ENCODE data around the gene RIN3. TPM values are rescaled to one million over a fixed set of nuclear protein-coding genes. Genes with fewer than 3 reads are reported as not detected.

The RIN3 gene
- 1.5 and 1.6 TPM in 2 replicates for total RNA-seq (2021)
- long read RNA-seq, partial matches to known transcripts: 4 of 4 reads
- long read RNA-seq, other reads (novel, unspliced or antisense): 0 of 4 reads

- Histone ChIP-seq H3K79me2 (ENCODE audit: insufficient read depth, low read length) (no peaks in the 10 kb centered on the region), H2BK12ac (ENCODE audit: insufficient read length, low read depth, low read length) (no peak within 1 kb of the TSS), H2BK5ac (ENCODE audit: insufficient read length, low read length) (no peak within 1 kb of the TSS), H3K18ac (ENCODE audit: insufficient read length, low read depth, low read length) (no peak within 1 kb of the TSS), H4K8ac (replicated peaks; ENCODE audit: insufficient read length, low read depth, low read length) (no peak within 1 kb of the TSS), H2BK15ac (ENCODE audit: low read depth, low read length) (no peak within 1 kb of the TSS), H3K23me2 (ENCODE audit: insufficient read length, low read depth, low read length, poor library complexity, severe bottlenecking) (peaks cover 12% of the 10 kb centered on the region), H3K9me3 (ENCODE audit: control insufficient read depth, low read depth, low read length) (no peaks in the 10 kb centered on the region), H3K56ac (ENCODE audit: insufficient read length, low read depth, low read length) (no peak within 1 kb of the TSS), H2AFZ (ENCODE audit: low read length) (no peak within 1 kb of the TSS), H3K79me1 (ENCODE audit: insufficient read depth, low read depth, low read length, poor library complexity, severe bottlenecking) (no peaks in the 10 kb centered on the region), H3K27ac (ENCODE audit: insufficient read length, low read depth, low read length) (no peak within 1 kb of the TSS), H4K20me1 (ENCODE audit: control insufficient read depth, insufficient read depth, insufficient read length) (no peaks in the 10 kb centered on the region), H4K91ac (ENCODE audit: insufficient read length, low read depth, low read length) (no peak within 1 kb of the TSS), H3K14ac (ENCODE audit: insufficient read depth, low read length) (peak within 1 kb of the TSS; percentile 36), H3T11ph (ENCODE audit: low read length) (no peak within 1 kb of the TSS), H3K23ac (ENCODE audit: insufficient read length, low read depth, low read length) (no peak within 1 kb of the TSS), H3K4me2 (ENCODE audit: insufficient read depth, insufficient read length, low read length) (peak within 1 kb of the TSS; percentile 59), H4K5ac (ENCODE audit: insufficient read length, low read depth, low read length) (no peak within 1 kb of the TSS), H3K27me3 (ENCODE audit: insufficient read depth, low read length) (peaks cover 3% of the 10 kb centered on the region; the same call in 1 of the 2 replicates), H3K4ac (ENCODE audit: low read depth, low read length) (no peak within 1 kb of the TSS), H2AK5ac (ENCODE audit: insufficient read length, low read length) (no peak within 1 kb of the TSS), H3K4me1 (ENCODE audit: insufficient read depth, low read length) (no peaks in the 10 kb centered on the region), H3K9ac (ENCODE audit: extremely low read depth, insufficient read length, low read length) (no peak within 1 kb of the TSS), H2BK120ac (ENCODE audit: low read depth, low read length, poor library complexity, severe bottlenecking) (no peak within 1 kb of the TSS), H2BK20ac (ENCODE audit: low read depth, low read length, poor library complexity, severe bottlenecking) (no peak within 1 kb of the TSS)
- WGBS (ENCODE audit: extremely low coverage, insufficient read length, low lambda C conversion rate): no CpG with 5 or more reads among the region's 79 CpGs
- H3K9me3 Mint-ChIP-seq: no peaks in the 10 kb centered on the region
- TF ChIP-seq CTCF (conservative IDR thresholded peaks at IDR 0.05): no peak
- peak; percentile 72 for DNase-seq
- H3K4me1 Mint-ChIP-seq: peaks cover 8 to 11% of the 10 kb centered on the region in 2 experiments
- H3K27ac Mint-ChIP-seq: no peak within 1 kb of the TSS
- peak within 1 kb of the TSS; percentile 68 to 76 for H3K4me3 Mint-ChIP-seq
- H3K27me3 Mint-ChIP-seq (ENCODE audit: low read depth): peaks cover 53% of the 10 kb centered on the region
- H3K36me3 Mint-ChIP-seq (ENCODE audit: insufficient read depth in 1 of 3, low read depth in 3 of 3): no peaks in the 10 kb centered on the region; a peak in 1 of 7 replicates
These were observed at the start of gene RIN3 for GRCh38 chr14:92513204-92513965. Gene RIN3 (plus strand): TSS chr14:92513781. CDS start chr14:92513933, 152 bp downstream.
